Measurements from ENCODE around the gene UGT1A9.

- TF ChIP-seq POLR2A (IDR thresholded peaks at IDR 0.05) (no peak), CTCF (IDR thresholded peaks at IDR 0.05) (no peak)
Measured at GRCh38 chr2:233643128-233643527, 28.6 kb upstream of the UGT1A9 start.
